HepG2 (cell line): Measurements from ENCODE around the gene KLF16. TPM values are rescaled to one million over a fixed set of nuclear protein-coding genes. Genes with fewer than 3 reads are reported as not detected.

Source experiments
- CREB1 ChIP-seq, 2 experiments: fragments of 450-650 bp in 1 of 2; IDR thresholded peaks; 2 replicates each; pipeline ENCODE4 v1.6.1; 2016 to 2017; ENCODE audit warnings: control low read depth in 1 of 2, mild to moderate bottlenecking in 1 of 2, missing compliant biosample characterization in 1 of 2, missing genetic modification characterization in 1 of 2
- ELF3 ChIP-seq: IDR thresholded peaks from 2 replicates; pipeline ENCODE4 v1.6.1; 2016; ENCODE audit warnings: missing genetic modification reagents, missing compliant biosample characterization
- ETV6 ChIP-seq: sonication (generic); formaldehyde crosslinking; conservative IDR thresholded peaks from 2 replicates; pipeline ENCODE4 v1.4.0; 2020; ENCODE audit warnings: missing genetic modification reagents
- HNF4G ChIP-seq, 2 experiments: sonication (generic) in 1 of 2; formaldehyde crosslinking in 1 of 2; IDR thresholded peaks; 2 replicates each; pipeline versions ENCODE4 v1.4.0 to v1.6.1; 2011 to 2020; ENCODE audit warnings: borderline replicate concordance in 2 of 2, low read depth in 2 of 2, mild to moderate bottlenecking in 2 of 2, low read length in 1 of 2, missing genetic modification reagents in 1 of 2, moderate library complexity in 1 of 2
- ISX ChIP-seq: sonication (generic); formaldehyde crosslinking; conservative IDR thresholded peaks from 2 replicates; pipeline ENCODE4 v1.5.0; 2020; ENCODE audit warnings: missing genetic modification reagents
- SMAD1 ChIP-seq: sonication (generic); formaldehyde crosslinking; IDR thresholded peaks from 2 replicates; pipeline ENCODE4 v1.4.0; 2020; ENCODE audit warnings: missing genetic modification reagents, low read depth, mild to moderate bottlenecking, borderline replicate concordance
- TAF1 ChIP-seq: sonication (generic); formaldehyde crosslinking; IDR thresholded peaks from 2 replicates; pipeline ENCODE4 v1.4.0; 2020; ENCODE audit warnings: missing genetic modification reagents
- ZGPAT ChIP-seq: IDR thresholded peaks from 2 replicates; pipeline ENCODE4 v1.6.1; 2016; ENCODE audit warnings: mild to moderate bottlenecking
- ZMYM3 ChIP-seq: sonication (generic); formaldehyde crosslinking; IDR thresholded peaks from 2 replicates; pipeline ENCODE4 v1.5.1; 2020; ENCODE audit warnings: mild to moderate bottlenecking, missing genetic modification reagents
- ZNF121 ChIP-seq: sonication (generic); formaldehyde crosslinking; IDR thresholded peaks from 2 replicates; pipeline ENCODE4 v1.5.0; 2020; ENCODE audit warnings: mild to moderate bottlenecking, missing genetic modification reagents
- ZNF234 ChIP-seq: sonication (generic); formaldehyde crosslinking; conservative IDR thresholded peaks from 2 replicates; pipeline ENCODE4 v1.5.1; 2020; ENCODE audit warnings: mild to moderate bottlenecking, missing genetic modification reagents
- ZNF512B ChIP-seq: sonication (generic); formaldehyde crosslinking; IDR thresholded peaks from 2 replicates; pipeline ENCODE4 v1.5.1; 2020; ENCODE audit warnings: missing genetic modification reagents, mild to moderate bottlenecking, borderline replicate concordance
- ZNF558 ChIP-seq: sonication (generic); formaldehyde crosslinking; IDR thresholded peaks from 2 replicates; pipeline ENCODE4 v1.9.0; 2022; ENCODE audit warnings: mild to moderate bottlenecking, missing genetic modification reagents, borderline replicate concordance
- ZNF577 ChIP-seq: sonication (generic); formaldehyde crosslinking; IDR thresholded peaks from 2 replicates; pipeline ENCODE4 v1.4.0; 2020; ENCODE audit warnings: mild to moderate bottlenecking, low read depth, missing genetic modification reagents, borderline replicate concordance
- ZNF614 ChIP-seq: IDR thresholded peaks from 2 replicates; pipeline ENCODE4 v1.6.1; 2018; ENCODE audit warnings: missing biosample characterization, missing genetic modification reagents, inconsistent platforms, borderline replicate concordance
- ZNF691 ChIP-seq: sonication (generic); formaldehyde crosslinking; IDR thresholded peaks from 2 replicates; pipeline ENCODE4 v1.4.0; 2020; ENCODE audit warnings: missing genetic modification reagents, low read depth, mild to moderate bottlenecking, borderline replicate concordance
- polyA plus RNA-seq, 8 experiments: library from polyadenylated mRNA; depleted of rRNA in 3 of 8; stranded (reverse) in 7 of 8; unstranded in 1 of 8; fragments of >200 nt; fragmentation: Illumina TruSeq in 4 of 8; extraction: Trizol in 4 of 8; gene quantifications; 2 replicates each; pipeline versions ENCODE4 v1.2.1 to v1.2.3, GENCODE V29; 2011 to 2016; ENCODE audit warnings: low read depth in 4 of 8, missing spikeins in 1 of 8, mixed read lengths in 1 of 8; ENCODE audit not compliant: insufficient read depth in 1 of 8
- total RNA-seq, 5 experiments: library from RNA; depleted of rRNA; stranded (reverse); fragments of >200 nt; fragmentation: Illumina TruSeq; extraction: Trizol; gene quantifications; 2 replicates each; pipeline ENCODE4 v1.2.3, GENCODE V29; 2016; ENCODE audit warnings: low read depth in 1 of 5
- TF ChIP-seq, protein P1 (sequence below): sonication (generic); formaldehyde crosslinking; IDR thresholded peaks from 2 replicates; pipeline ENCODE4 v1.5.1; 2020; ENCODE audit warnings: missing genetic modification reagents, mild to moderate bottlenecking, borderline replicate concordance
- TF ChIP-seq, protein P2 (sequence below): sonication (generic); formaldehyde crosslinking; IDR thresholded peaks from 2 replicates; pipeline ENCODE4 v1.8.1; 2023; ENCODE audit warnings: mild to moderate bottlenecking, missing genetic modification reagents

Gene KLF16
- total and polyA plus RNA-seq, 2 of the 13 experiments (the other 11 are each of a cell fraction or from before 2014, with no cell fraction given) = 3.5 to 6.7 TPM

GRCh38 chr19:1907563-1908363, 44.4 kb upstream of the KLF16 start (continued):
- TF ChIP-seq TAF1 (CRISPR knock-in tag) (peak; percentile 50; the same call in 1 of the 2 replicates), ZNF558 (CRISPR knock-in tag) (no peak), ISX (CRISPR knock-in tag) (no peak), ZMYM3 (CRISPR knock-in tag) (peak; percentile 82; the same call in 1 of the 2 replicates), ZNF614 (CRISPR knock-in tag) (0 out of 2 replicates have a peak, but pooled peaks have one; percentile 15), ZNF512B (CRISPR knock-in tag) (no peak), ZNF691 (CRISPR knock-in tag) (0 out of 2 replicates have a peak, but pooled peaks have one; percentile 30), ZNF121 (CRISPR knock-in tag) (peak; percentile 91), ELF3 (0 out of 2 replicates have a peak, but pooled peaks have one; percentile 9), ZNF234 (CRISPR knock-in tag) (no peak), ETV6 (CRISPR knock-in tag) (no peak), HNF4G (IDR thresholded peaks at IDR 0.05; ENCODE audit: borderline replicate concordance, low read depth, low read length) (no peak), HNF4G (CRISPR knock-in tag; IDR thresholded peaks at IDR 0.05; ENCODE audit: borderline replicate concordance, low read depth) (peak; percentile 19; the same call in 1 of the 2 replicates), ZNF577 (CRISPR knock-in tag) (no peak), ZGPAT (peak; percentile 56; the same call in 1 of the 2 replicates), CREB1 (IDR thresholded peaks at IDR 0.05) (no peak), CREB1 (CRISPR knock-in tag; IDR thresholded peaks at IDR 0.05) (no peak), SMAD1 (CRISPR knock-in tag) (peak; percentile 11; the same call in 1 of the 2 replicates)
- TF ChIP-seq, protein P1, sequence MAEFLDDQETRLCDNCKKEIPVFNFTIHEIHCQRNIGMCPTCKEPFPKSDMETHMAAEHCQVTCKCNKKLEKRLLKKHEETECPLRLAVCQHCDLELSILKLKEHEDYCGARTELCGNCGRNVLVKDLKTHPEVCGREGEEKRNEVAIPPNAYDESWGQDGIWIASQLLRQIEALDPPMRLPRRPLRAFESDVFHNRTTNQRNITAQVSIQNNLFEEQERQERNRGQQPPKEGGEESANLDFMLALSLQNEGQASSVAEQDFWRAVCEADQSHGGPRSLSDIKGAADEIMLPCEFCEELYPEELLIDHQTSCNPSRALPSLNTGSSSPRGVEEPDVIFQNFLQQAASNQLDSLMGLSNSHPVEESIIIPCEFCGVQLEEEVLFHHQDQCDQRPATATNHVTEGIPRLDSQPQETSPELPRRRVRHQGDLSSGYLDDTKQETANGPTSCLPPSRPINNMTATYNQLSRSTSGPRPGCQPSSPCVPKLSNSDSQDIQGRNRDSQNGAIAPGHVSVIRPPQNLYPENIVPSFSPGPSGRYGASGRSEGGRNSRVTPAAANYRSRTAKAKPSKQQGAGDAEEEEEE (CRISPR knock-in tag) = no peak
- TF ChIP-seq, protein P2, sequence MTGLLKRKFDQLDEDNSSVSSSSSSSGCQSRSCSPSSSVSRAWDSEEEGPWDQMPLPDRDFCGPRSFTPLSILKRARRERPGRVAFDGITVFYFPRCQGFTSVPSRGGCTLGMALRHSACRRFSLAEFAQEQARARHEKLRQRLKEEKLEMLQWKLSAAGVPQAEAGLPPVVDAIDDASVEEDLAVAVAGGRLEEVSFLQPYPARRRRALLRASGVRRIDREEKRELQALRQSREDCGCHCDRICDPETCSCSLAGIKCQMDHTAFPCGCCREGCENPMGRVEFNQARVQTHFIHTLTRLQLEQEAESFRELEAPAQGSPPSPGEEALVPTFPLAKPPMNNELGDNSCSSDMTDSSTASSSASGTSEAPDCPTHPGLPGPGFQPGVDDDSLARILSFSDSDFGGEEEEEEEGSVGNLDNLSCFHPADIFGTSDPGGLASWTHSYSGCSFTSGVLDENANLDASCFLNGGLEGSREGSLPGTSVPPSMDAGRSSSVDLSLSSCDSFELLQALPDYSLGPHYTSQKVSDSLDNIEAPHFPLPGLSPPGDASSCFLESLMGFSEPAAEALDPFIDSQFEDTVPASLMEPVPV (CRISPR knock-in tag) = 0 out of 2 replicates have a peak, but pooled peaks have one; percentile 12
